Astrocyte (in vitro differentiated cells and primary cell): ENCODE data around the gene SPATC1L. TPM values are rescaled to one million over a fixed set of nuclear protein-coding genes. Genes with fewer than 3 reads are reported as not detected.
A peak's percentile ranks its signal among the peaks of the same experiment; 100 is the strongest.
"Not testable (repeated sequence)": the region's sequence is repeated elsewhere in the genome, so short reads cannot be mapped to it uniquely, and the experiment has no call there.

ENCODE experiments used
- DNase-seq: peaks from one replicate; pipeline ENCODE4 v3.0.0-alpha.2; 2010; ENCODE audit warnings: low read depth
- FAIRE-seq: peaks from 2 replicates; lab custom pipeline; 2011; peaks lifted over from hg19 to GRCh38; lab: Jason Lieb, UNC
- H2AFZ ChIP-seq: 2 replicates; pipeline ENCODE4 v1.6.0; 2012; ENCODE audit warnings: low read depth, low read length, inconsistent platforms
- H3K27ac ChIP-seq: 2 replicates; pipeline ENCODE4 v1.5.1; 2011; ENCODE audit warnings: low read depth, low read length, inconsistent platforms
- H3K27me3 ChIP-seq: 2 replicates; pipeline ENCODE4 v1.6.0; 2011; ENCODE audit warnings: low read length, inconsistent platforms; ENCODE audit not compliant: insufficient read depth
- H3K36me3 ChIP-seq: 2 replicates; pipeline ENCODE4 v1.5.1; 2011; ENCODE audit warnings: low read length, inconsistent platforms; ENCODE audit not compliant: insufficient read depth
- H3K4me1 ChIP-seq: 2 replicates; pipeline ENCODE4 v1.5.1; 2011; ENCODE audit warnings: low read length, inconsistent platforms; ENCODE audit not compliant: insufficient read depth
- H3K4me2 ChIP-seq: 2 replicates; pipeline ENCODE4 v1.6.0; 2012; ENCODE audit warnings: low read length, inconsistent platforms
- H3K4me3 ChIP-seq: 2 replicates; pipeline ENCODE4 v1.5.1; 2011; ENCODE audit warnings: low read depth, mild to moderate bottlenecking, low read length, inconsistent platforms; ENCODE audit not compliant: insufficient read depth
- H3K79me2 ChIP-seq: 2 replicates; pipeline ENCODE4 v1.6.0; 2012; ENCODE audit warnings: mild to moderate bottlenecking, low read length, inconsistent platforms; ENCODE audit not compliant: insufficient read depth
- H3K9ac ChIP-seq: 2 replicates; pipeline ENCODE4 v1.6.0; 2012; ENCODE audit warnings: mild to moderate bottlenecking, low read length, inconsistent platforms
- H3K9me3 ChIP-seq: 2 replicates; pipeline ENCODE4 v1.5.1; 2012; ENCODE audit warnings: low read depth, mild to moderate bottlenecking, low read length, inconsistent platforms; ENCODE audit not compliant: insufficient read depth
- H4K20me1 ChIP-seq: 2 replicates; pipeline ENCODE4 v1.6.0; 2012; ENCODE audit warnings: low read length, inconsistent platforms; ENCODE audit not compliant: insufficient read depth
- H3K27ac Mint-ChIP-seq: one replicate; pipeline ENCODE4 v1.8.0; 2021; ENCODE audit warnings: mild to moderate bottlenecking, mixed read lengths; ENCODE audit not compliant: unreplicated experiment
- H3K27me3 Mint-ChIP-seq: one replicate; pipeline ENCODE4 v1.8.0; 2021; ENCODE audit warnings: low read depth, mixed read lengths; ENCODE audit not compliant: unreplicated experiment
- H3K36me3 Mint-ChIP-seq: one replicate; pipeline ENCODE4 v1.8.0; 2021; ENCODE audit warnings: low read depth, mixed read lengths; ENCODE audit not compliant: unreplicated experiment
- H3K4me1 Mint-ChIP-seq: one replicate; pipeline ENCODE4 v1.8.0; 2021; ENCODE audit warnings: low read depth, mixed read lengths; ENCODE audit not compliant: unreplicated experiment
- H3K4me3 Mint-ChIP-seq: one replicate; pipeline ENCODE4 v1.8.0; 2021; ENCODE audit warnings: mild to moderate bottlenecking, moderate library complexity, mixed read lengths; ENCODE audit not compliant: unreplicated experiment
- H3K9me3 Mint-ChIP-seq: one replicate; pipeline ENCODE4 v1.8.0; 2021; ENCODE audit warnings: mild to moderate bottlenecking, mixed read lengths; ENCODE audit not compliant: unreplicated experiment
- EZH2 ChIP-seq: IDR thresholded peaks from 2 replicates; pipeline ENCODE4 v1.6.1; 2012; ENCODE audit warnings: mild to moderate bottlenecking, low read length, inconsistent platforms; ENCODE audit not compliant: insufficient read depth
- total RNA-seq: library from RNA; stranded (reverse); gene quantifications from 2 replicates; pipeline ENCODE4 v1.2.1, GENCODE V29; 2021
- TF ChIP-seq, protein P1 (sequence below): IDR thresholded peaks from 2 replicates; pipeline ENCODE4 v1.5.1; 2011; ENCODE audit warnings: low read depth, mild to moderate bottlenecking, inconsistent platforms, low read length, moderate library complexity; ENCODE audit not compliant: insufficient read depth

SPATC1L gene
- total RNA-seq, 1 donor from 2014 or later: 17.8 TPM

DNA sequence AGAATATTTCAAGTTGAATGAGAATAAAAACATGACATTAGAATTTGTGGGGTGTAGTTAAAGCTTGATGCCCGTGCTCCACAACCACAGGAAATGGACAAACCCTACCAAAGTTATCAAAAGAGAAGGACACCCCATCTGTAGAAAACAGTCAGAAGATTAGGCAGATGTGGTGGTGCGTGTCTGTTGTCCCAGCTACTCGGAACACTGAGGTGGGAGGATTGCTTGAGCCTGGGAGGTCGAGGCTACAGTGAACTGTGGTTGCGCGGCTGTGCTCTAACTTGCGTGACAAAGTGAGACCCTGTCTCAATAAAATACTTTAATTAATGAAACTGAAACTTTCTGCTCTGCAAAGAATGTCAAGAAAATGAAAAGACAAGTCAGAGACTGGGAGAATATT lies 1.5 kb upstream of the SPATC1L start:
- Mint-ChIP-seq H3K36me3 (no peaks in the 10 kb centered on the region), H3K4me1 (peaks cover 28% of the 10 kb centered on the region), H3K27ac (no peak overlapping the region), H3K4me3 (no peak overlapping the region), H3K9me3 (no peaks in the 10 kb centered on the region), H3K27me3 (no peaks in the 10 kb centered on the region)
- H3K4me2 ChIP-seq: no peak overlapping the region
- H4K20me1 ChIP-seq: peaks cover under 1% of the 10 kb centered on the region
- TF ChIP-seq EZH2: no peak
- TF ChIP-seq, protein P1, sequence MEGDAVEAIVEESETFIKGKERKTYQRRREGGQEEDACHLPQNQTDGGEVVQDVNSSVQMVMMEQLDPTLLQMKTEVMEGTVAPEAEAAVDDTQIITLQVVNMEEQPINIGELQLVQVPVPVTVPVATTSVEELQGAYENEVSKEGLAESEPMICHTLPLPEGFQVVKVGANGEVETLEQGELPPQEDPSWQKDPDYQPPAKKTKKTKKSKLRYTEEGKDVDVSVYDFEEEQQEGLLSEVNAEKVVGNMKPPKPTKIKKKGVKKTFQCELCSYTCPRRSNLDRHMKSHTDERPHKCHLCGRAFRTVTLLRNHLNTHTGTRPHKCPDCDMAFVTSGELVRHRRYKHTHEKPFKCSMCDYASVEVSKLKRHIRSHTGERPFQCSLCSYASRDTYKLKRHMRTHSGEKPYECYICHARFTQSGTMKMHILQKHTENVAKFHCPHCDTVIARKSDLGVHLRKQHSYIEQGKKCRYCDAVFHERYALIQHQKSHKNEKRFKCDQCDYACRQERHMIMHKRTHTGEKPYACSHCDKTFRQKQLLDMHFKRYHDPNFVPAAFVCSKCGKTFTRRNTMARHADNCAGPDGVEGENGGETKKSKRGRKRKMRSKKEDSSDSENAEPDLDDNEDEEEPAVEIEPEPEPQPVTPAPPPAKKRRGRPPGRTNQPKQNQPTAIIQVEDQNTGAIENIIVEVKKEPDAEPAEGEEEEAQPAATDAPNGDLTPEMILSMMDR: no peak
- no peak for FAIRE-seq
- peaks cover 23% of the 10 kb centered on the region for H3K4me1 ChIP-seq
- DNase-seq: no peak
- no peak overlapping the region for H3K4me3 ChIP-seq
- no peaks in the 10 kb centered on the region for H3K36me3 ChIP-seq
- H3K27ac ChIP-seq: no peak overlapping the region
- no peaks in the 10 kb centered on the region for H3K9me3 ChIP-seq
- no peak overlapping the region for H2AFZ ChIP-seq
- H3K9ac ChIP-seq: no peak overlapping the region
- no peaks in the 10 kb centered on the region for H3K79me2 ChIP-seq
- no peaks in the 10 kb centered on the region for H3K27me3 ChIP-seq

DNA sequence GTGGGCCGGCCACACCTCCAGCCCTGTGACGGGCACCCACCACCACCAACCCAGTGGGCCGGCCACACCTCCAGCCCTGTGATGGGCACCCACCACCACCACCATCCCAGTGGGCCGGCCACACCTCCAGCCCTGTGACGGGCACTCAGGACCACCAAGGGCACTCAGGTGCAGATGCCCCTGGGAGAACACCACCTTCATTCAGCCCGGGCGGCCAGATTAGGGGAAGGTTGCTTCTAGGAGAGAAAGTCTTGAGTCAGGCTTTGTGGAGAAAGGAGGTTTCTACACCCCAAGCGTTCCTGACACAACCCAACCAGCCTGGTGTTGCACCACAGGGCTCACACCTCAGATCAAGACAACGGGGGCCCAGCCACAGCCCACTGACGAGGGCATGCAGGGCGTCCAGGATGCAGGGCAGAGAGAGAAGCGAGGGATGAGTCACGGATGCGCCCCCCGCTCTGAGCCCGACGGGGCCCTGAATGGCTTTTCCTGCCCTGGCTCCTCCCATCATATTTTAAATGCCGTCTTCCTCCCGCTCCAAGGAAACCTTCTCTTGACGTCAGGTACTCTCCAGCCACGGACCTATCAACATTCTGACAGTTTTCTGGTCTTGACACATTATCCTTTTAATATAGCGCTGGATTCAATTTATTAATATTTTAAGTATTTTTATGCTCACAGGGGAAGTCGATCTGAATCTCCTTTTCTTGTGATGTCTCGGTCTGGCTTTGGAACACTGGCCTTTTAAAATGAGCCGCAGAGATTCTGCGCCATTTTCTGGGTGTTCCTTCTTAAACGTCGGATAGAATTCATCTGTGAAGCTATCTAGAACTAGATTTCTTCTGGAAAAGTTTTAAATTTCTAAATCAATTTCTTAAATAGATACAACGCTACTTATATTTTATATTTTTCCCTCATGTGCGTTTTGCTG lies 631 bp upstream of the SPATC1L start:
- Mint-ChIP-seq H3K36me3 (peaks cover 2% of the 10 kb centered on the region), H3K4me1 (peaks cover 21% of the 10 kb centered on the region), H3K27ac (peak overlapping the region; percentile 26), H3K9me3 (no peaks in the 10 kb centered on the region), H3K4me3 (peak overlapping the region; percentile 85), H3K27me3 (no peaks in the 10 kb centered on the region)
- H3K27ac ChIP-seq: peak overlapping the region; percentile 55
- peaks cover 20% of the 10 kb centered on the region for H3K4me1 ChIP-seq
- H2AFZ ChIP-seq: peak overlapping the region; percentile 70
- no peaks in the 10 kb centered on the region for H4K20me1 ChIP-seq
- peak overlapping the region; percentile 68 for H3K9ac ChIP-seq
- peak overlapping the region; percentile 64 for H3K4me3 ChIP-seq
- DNase-seq (peak; percentile 90), FAIRE-seq (no peak)
- no peaks in the 10 kb centered on the region for H3K36me3 ChIP-seq
- H3K9me3 ChIP-seq: no peaks in the 10 kb centered on the region
- H3K27me3 ChIP-seq: no peaks in the 10 kb centered on the region
- no peaks in the 10 kb centered on the region for H3K79me2 ChIP-seq
- no peak for TF ChIP-seq EZH2
- TF ChIP-seq, protein P1: no peak
- H3K4me2 ChIP-seq: peak overlapping the region; percentile 90

DNA sequence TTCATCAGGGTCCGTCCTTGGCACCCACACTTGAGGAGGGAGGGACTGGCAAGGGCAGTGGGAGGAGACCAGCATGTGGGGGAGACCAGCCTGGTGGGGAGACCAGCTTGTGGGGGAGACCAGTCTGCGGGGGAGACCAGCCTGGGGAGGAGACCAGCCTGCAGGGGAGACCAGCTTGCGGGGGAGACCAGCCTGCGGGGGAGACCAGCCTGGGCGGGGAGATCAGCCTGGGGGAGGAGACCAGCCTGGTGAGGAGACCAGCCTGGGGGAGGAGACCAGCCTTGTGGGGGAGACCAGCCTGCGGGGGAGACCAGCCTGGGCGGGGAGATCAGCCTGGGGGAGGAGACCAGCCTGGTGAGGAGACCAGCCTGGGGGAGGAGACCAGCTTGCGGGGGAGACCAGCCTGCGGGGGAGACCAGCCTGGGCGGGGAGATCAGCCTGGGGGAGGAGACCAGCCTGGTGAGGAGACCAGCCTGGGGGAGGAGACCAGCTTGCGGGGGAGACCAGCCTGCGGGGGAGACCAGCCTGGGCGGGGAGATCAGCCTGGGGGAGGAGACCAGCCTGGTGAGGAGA lies 836 bp downstream of the SPATC1L start:
- H3K9ac ChIP-seq, H3K36me3 ChIP-seq, H3K4me3 ChIP-seq, H3K4me1 ChIP-seq, H3K27ac ChIP-seq, DNase-seq, H4K20me1 ChIP-seq, H3K9me3 ChIP-seq, H3K27me3 ChIP-seq, H3K27ac Mint-ChIP-seq, H2AFZ ChIP-seq, H3K4me1 Mint-ChIP-seq, H3K36me3 Mint-ChIP-seq, H3K27me3 Mint-ChIP-seq, FAIRE-seq, H3K79me2 ChIP-seq, H3K9me3 Mint-ChIP-seq: not testable (repeated sequence)
- H3K4me3 Mint-ChIP-seq: peak overlapping the region; percentile 86
- peak overlapping the region; percentile 94 for H3K4me2 ChIP-seq
